Skeletal muscle tissue (tissue), 4 donors: ENCODE measurements around the gene GAS6. TPM values are rescaled to one million over a fixed set of nuclear protein-coding genes. Genes with fewer than 3 reads are reported as not detected.

Experiments used
- H3K27ac ChIP-seq: one replicate; pipeline ENCODE4 v1.7.0; 2013; ENCODE audit warnings: mild to moderate bottlenecking, low read depth, low read length, inconsistent platforms
- H3K27me3 ChIP-seq, 3 donors: one replicate each; pipeline ENCODE4 v1.7.0; 2013; ENCODE audit warnings: low read length in 3 of 3; ENCODE audit not compliant: control insufficient read depth in 3 of 3, insufficient read depth in 3 of 3
- H3K36me3 ChIP-seq, 3 donors: one replicate each; pipeline ENCODE4 v1.7.0; 2013; ENCODE audit warnings: low read length in 3 of 3; ENCODE audit not compliant: control insufficient read depth in 3 of 3, insufficient read depth in 3 of 3
- H3K4me1 ChIP-seq, 3 donors: one replicate each; pipeline ENCODE4 v1.7.0; 2013; ENCODE audit warnings: low read length in 3 of 3, mild to moderate bottlenecking in 3 of 3; ENCODE audit not compliant: control insufficient read depth in 3 of 3, insufficient read depth in 3 of 3
- H3K4me3 ChIP-seq, 3 donors: one replicate each; pipeline ENCODE4 v1.7.0; 2013; ENCODE audit warnings: low read length in 3 of 3
- H3K9ac ChIP-seq, 3 donors: one replicate each; pipeline ENCODE4 v1.7.0; 2013; ENCODE audit warnings: low read length in 3 of 3, mild to moderate bottlenecking in 3 of 3, moderate library complexity in 2 of 3, low read depth in 1 of 3
- H3K9me3 ChIP-seq, 3 donors: one replicate each; pipeline ENCODE4 v1.7.0; 2013; ENCODE audit warnings: low read length in 3 of 3; ENCODE audit not compliant: control insufficient read depth in 3 of 3
- total RNA-seq: library from RNA; depleted of rRNA; stranded (reverse); fragments of >200 nt; gene quantifications from one replicate; pipeline ENCODE4 v1.2.3, GENCODE V29; 2014
- donor health status: Osteomylitis.

The GAS6 gene
- total RNA-seq, 1 donor from 2014 or later = 25.1 TPM

DNA sequence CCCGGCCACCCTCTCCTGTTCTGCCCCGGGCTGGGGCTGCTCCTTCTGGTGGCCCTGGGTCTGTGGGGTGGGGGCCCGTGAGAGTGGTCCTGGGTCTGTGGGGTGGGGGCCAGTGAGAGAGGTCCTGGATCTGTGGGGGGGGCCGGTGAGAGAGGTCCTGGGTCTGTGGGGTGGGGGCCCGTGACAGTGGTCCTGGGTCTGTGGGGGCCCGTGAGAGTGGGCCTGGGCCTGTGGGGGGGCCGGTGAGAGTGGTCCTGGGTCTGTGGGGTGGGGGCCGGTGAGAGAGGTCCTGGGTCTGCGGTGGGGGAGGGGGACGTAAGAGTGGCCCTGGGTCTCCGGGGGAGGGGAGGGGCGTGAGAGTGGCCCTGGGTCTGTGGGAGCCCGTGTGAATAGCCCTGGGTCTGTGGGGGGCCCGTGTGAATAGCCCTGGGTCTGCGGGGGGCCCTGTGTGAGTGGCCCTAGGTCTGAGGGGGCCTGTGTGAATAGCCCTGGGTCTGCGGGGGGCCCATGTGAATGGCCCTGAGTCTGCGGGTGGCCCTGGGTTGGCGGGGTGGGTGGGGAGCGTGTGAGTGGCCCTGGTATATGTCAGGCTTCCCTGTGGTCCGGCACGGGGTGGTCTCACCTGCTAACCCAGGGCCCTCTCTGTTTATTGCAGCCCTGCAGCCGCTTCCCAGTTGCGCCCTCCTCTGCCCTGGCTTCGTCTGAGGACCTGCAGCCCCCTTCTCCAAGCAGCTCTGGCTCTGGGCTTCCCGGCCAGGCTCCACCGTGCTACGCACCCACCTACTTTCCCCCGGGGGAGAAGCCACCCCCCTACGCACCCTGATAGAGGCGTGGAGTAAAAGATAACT, 52.6 kb downstream of the GAS6 start:
- H3K4me1 ChIP-seq = peaks cover 4 to 7% (median 5%) of the 10 kb centered on the region in 3 donors
- no peaks in the 10 kb centered on the region for H3K36me3 ChIP-seq
- H3K9ac ChIP-seq = no peak overlapping the region
- peaks cover 6 to 8% (median 7%) of the 10 kb centered on the region in 3 donors for H3K9me3 ChIP-seq
- no peak overlapping the region for H3K27ac ChIP-seq
- no peak overlapping the region for H3K4me3 ChIP-seq
- H3K27me3 ChIP-seq = peaks cover 0 to 9% (median 0%) of the 10 kb centered on the region in 3 donors

DNA sequence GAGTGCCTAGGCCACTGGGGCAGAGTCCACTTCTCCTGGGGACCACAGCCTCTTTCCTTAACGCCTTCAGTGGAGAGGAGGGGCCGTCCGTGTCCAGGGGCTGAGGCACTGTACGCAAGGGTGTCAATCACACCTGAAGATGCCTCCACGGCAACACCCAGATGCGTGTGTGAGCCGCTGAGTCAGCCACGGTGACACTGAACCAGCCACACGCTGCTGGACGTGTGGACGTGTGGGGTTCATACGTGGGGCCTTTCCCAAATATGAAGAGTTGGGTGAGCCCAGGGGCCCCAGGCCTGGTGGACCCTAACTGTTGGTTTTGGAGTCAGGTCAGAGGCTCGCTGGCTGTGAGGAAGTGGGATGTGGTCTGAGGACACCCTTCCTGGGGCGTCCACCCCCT, 53.2 kb downstream of the GAS6 start:
- Histone ChIP-seq H3K9me3 (peaks cover 6 to 8% (median 7%) of the 10 kb centered on the region in 3 donors), H3K27me3 (peaks cover 0 to 9% (median 0%) of the 10 kb centered on the region in 3 donors), H3K36me3 (no peaks in the 10 kb centered on the region), H3K27ac (no peak overlapping the region), H3K9ac (no peak overlapping the region), H3K4me3 (no peak overlapping the region), H3K4me1 (peaks cover 0 to under 1% (median 0%) of the 10 kb centered on the region in 3 donors)

DNA sequence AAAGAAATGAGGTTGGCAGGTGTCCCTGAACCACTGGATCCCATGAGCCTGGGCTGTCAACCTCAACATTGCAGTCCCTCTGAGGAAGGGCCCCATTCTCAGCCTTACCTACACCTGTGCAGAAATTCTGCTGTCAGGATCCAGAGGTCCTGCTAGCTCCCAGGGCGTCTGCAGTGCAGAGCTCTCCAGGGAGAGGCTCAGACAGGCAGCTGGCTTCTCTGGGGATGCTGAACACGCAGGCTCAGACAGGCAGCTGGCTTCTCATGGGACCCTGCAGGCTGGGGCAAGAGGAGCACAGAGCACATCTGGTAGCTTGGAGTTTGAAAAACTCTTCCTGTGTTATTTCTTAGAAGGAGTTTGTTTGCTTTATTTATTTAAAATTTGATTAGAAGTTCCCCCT, 53.9 kb downstream of the GAS6 start:
- no peaks in the 10 kb centered on the region for H3K4me1 ChIP-seq
- H3K9ac ChIP-seq = no peak overlapping the region
- no peak overlapping the region for H3K27ac ChIP-seq
- no peak overlapping the region for H3K4me3 ChIP-seq
- no peaks in the 10 kb centered on the region for H3K36me3 ChIP-seq
- H3K27me3 ChIP-seq = peaks cover 0 to 8% (median 0%) of the 10 kb centered on the region in 3 donors
- peaks cover 6 to 8% (median 7%) of the 10 kb centered on the region in 3 donors for H3K9me3 ChIP-seq

DNA sequence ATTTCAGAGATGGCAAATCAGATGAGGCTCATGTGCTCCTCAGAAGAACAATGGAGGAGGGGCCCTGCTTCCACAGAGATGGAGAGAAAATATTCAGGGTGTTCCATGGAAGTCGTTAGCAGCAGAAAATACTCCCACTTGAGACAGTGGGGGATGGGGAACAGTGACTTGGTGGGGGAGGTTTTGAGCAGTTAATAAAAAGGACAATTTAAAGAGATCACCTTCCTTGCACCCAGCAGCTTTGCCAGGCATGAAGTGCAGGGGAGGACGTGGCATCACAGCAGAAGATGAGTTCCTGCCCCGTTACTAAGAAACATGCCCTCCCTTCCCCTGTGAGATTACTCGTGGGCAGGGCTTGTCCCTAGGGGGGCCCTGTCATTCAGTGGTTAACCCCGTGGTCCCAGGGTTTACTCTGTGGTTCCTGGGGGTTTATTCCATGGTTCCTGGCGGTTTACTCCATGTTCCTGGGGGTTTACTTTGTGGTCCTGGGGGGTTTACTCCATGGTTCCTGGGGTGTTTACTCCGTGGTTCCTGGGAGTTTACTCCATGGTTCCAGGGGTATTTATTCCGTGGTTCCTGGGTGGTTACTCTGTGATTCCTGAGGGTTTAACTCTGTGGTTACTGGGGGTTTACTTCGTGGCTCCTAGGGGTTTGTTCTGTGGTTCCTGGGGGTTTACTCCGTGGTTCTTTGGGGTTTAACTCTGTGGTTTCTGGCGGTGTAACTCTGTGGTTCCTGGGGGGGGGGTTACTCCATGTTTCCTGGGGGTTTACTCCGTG, 55.6 kb downstream of the GAS6 start:
- peaks cover 0 to 6% (median 0%) of the 10 kb centered on the region in 3 donors for H3K27me3 ChIP-seq
- peaks cover 6 to 8% (median 7%) of the 10 kb centered on the region in 3 donors for H3K9me3 ChIP-seq
- H3K27ac ChIP-seq = no peak overlapping the region
- no peak overlapping the region for H3K9ac ChIP-seq
- no peaks in the 10 kb centered on the region for H3K36me3 ChIP-seq
- no peaks in the 10 kb centered on the region for H3K4me1 ChIP-seq
- no peak overlapping the region for H3K4me3 ChIP-seq

DNA sequence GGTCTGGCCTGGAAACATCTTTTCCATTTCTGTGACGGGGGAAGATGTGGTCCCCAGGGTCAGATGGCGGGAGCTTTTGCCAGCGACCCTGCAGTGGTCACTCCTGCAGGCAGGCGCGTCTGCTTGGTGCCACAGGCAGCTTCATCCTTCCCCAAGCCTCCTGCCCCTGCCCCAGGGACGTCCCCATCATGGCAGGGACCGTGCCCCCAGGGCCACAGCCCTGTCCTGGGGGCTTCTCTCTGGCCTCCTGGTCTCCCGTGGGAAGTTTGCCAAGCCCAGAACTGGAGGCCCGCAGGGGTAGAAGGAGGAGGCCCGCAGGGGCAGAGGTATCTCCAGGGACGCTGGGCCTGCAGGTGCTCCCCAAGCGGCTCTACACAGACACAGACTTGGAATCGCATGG, 57.4 kb downstream of the GAS6 start:
- Histone ChIP-seq H3K4me3 (no peak overlapping the region), H3K4me1 (peaks cover 0 to 2% (median 0%) of the 10 kb centered on the region in 3 donors), H3K9ac (no peak overlapping the region), H3K27me3 (no peaks in the 10 kb centered on the region), H3K27ac (no peak overlapping the region), H3K9me3 (peaks cover 6 to 8% (median 7%) of the 10 kb centered on the region in 3 donors), H3K36me3 (no peaks in the 10 kb centered on the region)

DNA sequence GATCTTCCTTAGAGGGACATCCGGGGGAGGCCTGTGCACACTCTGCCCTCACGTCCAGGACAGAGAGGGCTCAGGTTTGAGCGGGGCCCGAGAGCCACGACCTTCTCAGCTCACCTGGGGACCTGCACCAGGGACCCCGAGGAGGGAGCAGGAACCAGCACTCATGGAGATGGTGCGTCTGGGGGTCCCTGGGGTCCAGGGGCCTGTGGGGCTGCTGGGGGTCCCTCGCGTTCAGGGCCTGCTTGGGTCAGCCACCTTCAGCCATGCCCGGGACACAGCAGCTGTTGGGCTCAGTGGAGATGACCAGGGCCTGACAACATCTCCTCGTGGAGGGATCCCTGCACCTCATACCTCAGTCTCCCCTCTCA, 57.8 kb downstream of the GAS6 start:
- Histone ChIP-seq H3K36me3 (no peaks in the 10 kb centered on the region), H3K4me3 (no peak overlapping the region), H3K9ac (no peak overlapping the region), H3K9me3 (peaks cover 6 to 8% (median 7%) of the 10 kb centered on the region in 3 donors), H3K27ac (no peak overlapping the region), H3K4me1 (peaks cover 0 to 2% (median 0%) of the 10 kb centered on the region in 3 donors), H3K27me3 (no peaks in the 10 kb centered on the region)

DNA sequence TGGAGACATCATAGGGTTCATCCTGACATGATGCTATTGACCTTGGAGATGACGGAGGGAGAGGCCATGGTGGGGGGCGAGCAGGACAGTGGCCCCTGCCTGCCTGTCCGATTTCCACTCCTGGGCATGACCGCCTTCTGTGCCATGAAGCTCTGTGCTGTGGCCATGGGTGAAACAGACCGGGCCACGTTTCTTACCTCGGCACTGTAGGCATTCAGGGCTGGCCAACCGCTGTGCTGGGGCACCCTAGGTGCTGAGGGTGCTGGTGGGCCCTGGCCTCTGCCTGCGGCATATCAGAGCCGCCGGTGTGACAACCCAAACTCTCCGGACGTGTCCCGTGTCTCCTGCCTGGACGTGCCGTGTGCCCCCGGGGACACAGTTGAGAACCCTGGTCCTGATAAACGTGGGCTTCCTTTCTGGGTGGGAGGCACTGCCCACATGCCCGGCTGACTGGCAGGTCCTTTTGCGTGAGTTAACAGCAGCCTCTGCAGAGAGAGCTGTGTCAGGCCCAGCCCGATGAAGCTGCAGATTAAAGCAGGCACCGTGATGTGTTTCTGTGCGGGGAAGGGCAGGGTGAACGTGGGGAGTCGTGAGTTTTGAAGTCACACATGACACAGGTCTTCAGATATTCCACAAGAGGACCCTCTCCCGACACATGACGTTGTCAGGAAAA, 58.3 kb downstream of the GAS6 start:
- H3K27me3 ChIP-seq = no peaks in the 10 kb centered on the region
- no peak overlapping the region for H3K4me3 ChIP-seq
- H3K27ac ChIP-seq = no peak overlapping the region
- no peak overlapping the region for H3K9ac ChIP-seq
- peaks cover 6 to 8% (median 7%) of the 10 kb centered on the region in 3 donors for H3K9me3 ChIP-seq
- H3K36me3 ChIP-seq = no peaks in the 10 kb centered on the region
- peaks cover 0 to 2% (median 0%) of the 10 kb centered on the region in 3 donors for H3K4me1 ChIP-seq

DNA sequence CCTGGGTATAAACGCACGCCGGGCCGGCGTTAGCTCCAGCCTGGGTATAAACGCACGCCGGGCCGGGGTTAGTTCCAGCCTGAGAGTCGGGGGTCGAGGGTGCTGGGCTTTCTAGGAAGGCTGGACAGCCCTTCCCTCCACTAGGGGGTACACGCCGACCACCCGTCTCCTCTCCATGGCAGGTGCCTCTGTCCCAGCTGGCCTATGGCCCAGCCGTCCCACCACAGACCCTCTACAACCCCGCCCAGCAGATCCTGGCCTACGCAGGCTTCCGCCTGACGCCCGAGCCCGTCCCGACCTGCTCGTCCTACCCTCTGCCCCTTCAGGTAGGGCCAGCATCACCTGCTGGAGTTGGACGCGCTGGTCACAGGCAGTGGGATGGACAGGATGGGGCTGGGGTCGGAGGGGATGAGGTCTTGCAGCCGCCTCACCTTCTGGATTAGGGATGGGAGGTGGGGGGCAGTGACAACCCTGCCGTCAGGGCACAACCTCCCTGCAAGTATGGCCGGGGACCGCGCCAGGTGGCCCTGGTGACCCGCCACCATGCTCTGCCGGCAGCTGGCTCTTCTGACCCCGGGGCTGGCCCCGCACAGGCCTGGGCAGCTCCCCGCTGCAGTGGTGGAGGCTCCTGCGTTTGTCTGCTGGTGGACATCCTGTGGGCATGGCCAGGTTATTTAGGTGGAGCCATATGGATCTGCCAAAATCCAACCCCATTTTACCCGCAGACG, 59.0 kb downstream of the GAS6 start:
- Histone ChIP-seq H3K27me3 (peaks cover 0 to 4% (median 0%) of the 10 kb centered on the region in 3 donors), H3K36me3 (no peaks in the 10 kb centered on the region), H3K4me3 (no peak overlapping the region)

DNA sequence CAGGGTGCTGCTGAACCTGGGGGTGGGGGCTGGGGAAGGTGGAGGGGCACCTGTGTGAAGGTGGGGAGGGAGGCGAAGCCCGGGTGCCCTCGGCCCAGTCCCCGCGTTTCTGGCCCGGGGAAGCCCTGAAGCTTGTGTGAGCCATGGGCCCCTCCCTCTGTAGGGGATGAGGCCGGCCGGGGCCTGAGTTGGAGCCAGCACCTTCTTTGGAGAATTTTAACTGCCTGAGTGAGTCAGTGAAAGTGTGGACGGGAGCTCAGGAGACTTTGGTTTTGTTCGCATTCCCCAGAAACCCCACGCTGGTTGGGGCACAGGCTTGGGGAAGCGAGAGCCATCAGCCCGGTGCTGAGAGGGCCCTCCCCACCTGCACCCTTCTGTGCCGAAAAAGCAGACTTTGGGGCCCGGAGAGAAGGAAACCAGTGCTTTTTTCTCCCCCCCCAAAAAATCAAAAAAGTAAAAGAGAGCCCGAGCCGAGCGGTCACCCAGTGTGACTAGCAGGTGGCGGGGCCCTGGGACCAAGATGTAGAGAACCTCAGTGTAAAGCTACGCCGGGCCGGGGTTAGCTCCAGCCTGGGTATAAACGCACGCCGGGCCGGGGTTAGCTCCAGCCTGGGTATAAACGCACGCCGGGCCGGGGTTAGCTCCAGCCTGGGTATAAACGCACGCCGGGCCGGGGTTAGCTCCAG, 59.7 kb downstream of the GAS6 start:
- Histone ChIP-seq H3K27me3 (peaks cover 0 to 4% (median 0%) of the 10 kb centered on the region in 3 donors), H3K9me3 (peaks cover 4 to 7% (median 6%) of the 10 kb centered on the region in 3 donors), H3K4me1 (peaks cover 0 to 2% (median 0%) of the 10 kb centered on the region in 3 donors), H3K4me3 (no peak overlapping the region), H3K27ac (no peak overlapping the region), H3K9ac (no peak overlapping the region), H3K36me3 (no peaks in the 10 kb centered on the region)

More for the DNA sequence above, 59.0 kb downstream of the GAS6 start:
- Histone ChIP-seq H3K9ac (no peak overlapping the region), H3K27ac (no peak overlapping the region), H3K9me3 (peaks cover 6 to 8% (median 7%) of the 10 kb centered on the region in 3 donors), H3K4me1 (peaks cover 0 to 2% (median 0%) of the 10 kb centered on the region in 3 donors)
